ENCODE measurements around the gene SNAP25.

DNA sequence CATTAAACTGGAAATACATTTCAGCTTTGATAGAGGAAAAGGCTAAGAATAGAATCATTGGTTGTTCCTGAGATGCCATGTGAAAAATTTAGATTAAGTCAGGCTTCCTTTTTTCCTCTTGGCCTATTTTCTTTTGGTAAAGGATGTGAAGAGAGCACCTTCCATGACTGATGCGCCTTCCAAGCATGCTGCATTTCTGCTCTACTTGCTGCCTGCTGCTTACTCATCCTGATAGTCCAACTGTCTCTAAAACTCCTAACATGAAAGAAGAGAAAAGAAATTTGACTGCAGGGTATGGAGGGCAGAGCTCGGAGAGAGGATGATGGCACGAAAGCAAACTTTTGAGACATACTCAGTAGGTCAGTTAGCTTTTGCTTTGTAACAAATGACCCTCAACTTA is 28.8 kb downstream of the SNAP25 start:
- TF ChIP-seq CTCF (IDR thresholded peaks at IDR 0.05) (no peak), POLR2AphosphoS5 (IDR thresholded peaks at IDR 0.05) (no peak)
